ENCODE measurements around the gene COX14. TPM values are rescaled to one million over a fixed set of nuclear protein-coding genes. Genes with fewer than 3 reads are reported as not detected.
A peak's percentile ranks its signal among the peaks of the same experiment; 100 is the strongest.
"Not testable (repeated sequence)": the region's sequence is repeated elsewhere in the genome, so short reads cannot be mapped to it uniquely, and the experiment has no call there.

COX14 gene
- total RNA-seq, 1 donor from 2014 or later: 237 TPM

DNA sequence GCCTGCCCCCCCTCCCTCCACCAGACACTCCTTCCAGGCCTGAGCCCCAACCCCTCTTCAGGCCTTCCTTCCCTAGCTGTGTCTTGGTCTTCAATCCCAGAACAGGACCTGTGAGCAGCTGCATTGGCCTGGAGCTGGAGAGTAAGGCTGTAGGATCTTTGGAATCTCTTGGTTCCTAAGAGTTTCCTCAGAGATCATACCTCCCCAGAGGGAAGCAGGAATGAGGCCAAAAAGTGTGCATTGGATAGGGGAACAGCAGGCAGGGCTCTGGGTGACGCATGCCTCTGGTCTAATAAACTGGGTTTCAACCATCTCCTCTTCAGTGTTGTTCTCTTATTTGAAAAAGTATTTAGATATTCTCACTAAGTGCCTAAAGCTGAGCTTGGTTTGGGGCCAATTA lies 28.7 kb upstream of the COX14 start:
- intact Hi-C loops (cut with micrococcal nuclease): no loop called here

GRCh38 chr12:50084409-50084774 lies 27.6 kb upstream of the COX14 start:
- ATAC-seq; intact Hi-C loops (cut with micrococcal nuclease): not testable (repeated sequence)

More for the DNA sequence above, 28.7 kb upstream of the COX14 start:
- ATAC-seq (no peak), DNase-seq (no peak)

GRCh38 chr12:50084775-50085614 lies 27.0 kb upstream of the COX14 start, which contains the start of gene SMARCD1:
SMARCD1 (plus strand) TSS chr12:50085342; CDS start chr12:50085370, 28 bp downstream.
- ATAC-seq: peak; percentile 96
- DNase-seq: peak; percentile 95
- intact Hi-C loops (cut with micrococcal nuclease): loop anchor here (5.0 kb wide), 1 partner anchor 92 kb away; no protein-coding TSS in a partner anchor

More at GRCh38 chr12:50084409-50084774, 27.6 kb upstream of the COX14 start:
- not testable (repeated sequence) for DNase-seq

DNA sequence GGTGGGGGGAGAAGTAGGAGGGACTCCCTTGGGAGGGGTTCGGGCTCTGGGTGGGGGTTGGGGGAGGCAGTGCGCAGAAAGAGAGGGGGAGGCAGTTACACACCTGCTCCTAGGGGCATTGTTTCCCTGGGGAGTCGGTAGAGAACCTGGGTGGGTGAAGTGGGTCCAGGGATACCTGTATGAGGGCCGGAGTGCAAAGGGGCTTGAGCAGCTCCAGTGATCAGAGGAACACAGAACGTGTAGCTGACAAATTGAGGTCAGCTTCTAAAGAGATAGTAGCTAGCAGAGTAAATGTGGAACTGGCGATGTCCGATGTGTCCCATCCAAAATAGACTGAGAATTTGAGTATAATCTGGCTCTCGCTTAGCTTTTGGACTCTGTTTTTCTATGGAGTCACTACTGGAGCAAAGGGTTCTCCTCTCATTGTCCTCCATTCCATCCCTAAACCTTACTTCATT lies 26.4 kb upstream of the COX14 start:
- ATAC-seq: no peak
- intact Hi-C loops (cut with micrococcal nuclease): loop anchor here (5.0 kb wide), 1 partner anchor 92 kb away; no protein-coding TSS in a partner anchor
- no peak for DNase-seq

DNA sequence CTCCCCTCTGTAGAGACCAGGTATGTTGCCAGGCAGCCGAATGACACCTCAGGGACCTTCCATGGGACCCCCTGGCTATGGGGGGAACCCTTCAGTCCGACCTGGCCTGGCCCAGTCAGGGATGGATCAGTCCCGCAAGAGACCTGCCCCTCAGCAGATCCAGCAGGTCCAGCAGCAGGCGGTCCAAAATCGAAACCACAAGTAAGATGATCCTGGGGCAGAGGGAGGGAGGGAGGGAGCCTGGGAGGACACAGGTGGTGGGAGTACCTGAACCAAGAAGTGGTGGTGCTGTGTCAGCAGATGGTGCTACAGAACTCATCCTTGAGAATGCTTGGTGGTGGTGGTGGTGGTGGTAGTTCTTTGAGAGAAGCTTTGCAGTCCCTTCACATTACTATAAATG lies 25.9 kb upstream of the COX14 start:
- no peak for DNase-seq
- intact Hi-C loops (cut with micrococcal nuclease): loop anchor here (5.0 kb wide), 1 partner anchor 91 kb away; no protein-coding TSS in a partner anchor
- no peak for ATAC-seq

- ATAC-seq: no peak
- no peak for DNase-seq
- intact Hi-C loops (cut with micrococcal nuclease): loop anchor here (5.0 kb wide), 1 partner anchor 90 kb away; no protein-coding TSS in a partner anchor
Observed at GRCh38 chr12:50087151-50087550, 24.9 kb upstream of the COX14 start.

DNA sequence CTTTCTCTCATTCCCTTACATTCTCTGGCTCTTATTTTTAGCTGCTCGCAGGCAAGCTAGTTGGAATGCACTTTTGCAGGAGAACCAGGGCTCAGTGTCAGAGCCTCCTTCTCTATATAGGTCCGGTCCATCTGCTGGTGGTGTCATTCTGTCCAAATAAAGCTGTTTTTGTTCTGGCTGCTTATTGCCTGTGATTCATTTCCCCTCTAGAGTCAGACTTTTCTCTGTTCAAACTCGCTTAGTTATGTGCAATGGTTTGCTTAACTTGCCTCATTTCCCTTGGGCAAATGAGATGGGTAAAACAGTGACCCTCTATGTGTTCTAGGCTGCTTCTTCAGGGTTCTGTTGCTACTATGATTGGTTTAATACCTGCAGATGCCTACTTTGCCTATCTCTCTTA lies 24.0 kb upstream of the COX14 start:
- no peak for ATAC-seq
- intact Hi-C loops (cut with micrococcal nuclease): loop anchor here (5.0 kb wide), 1 partner anchor 89 kb away; no protein-coding TSS in a partner anchor

GRCh38 chr12:50088577-50089335 lies 23.3 kb upstream of the COX14 start:
- peak; percentile 8 for ATAC-seq
- DNase-seq: no peak
- intact Hi-C loops (cut with micrococcal nuclease): loop anchor here (5.0 kb wide), 1 partner anchor 89 kb away; no protein-coding TSS in a partner anchor

More for the DNA sequence above, 24.0 kb upstream of the COX14 start:
- DNase-seq: no peak

GRCh38 chr12:50089730-50090129 lies 22.3 kb upstream of the COX14 start:
- ATAC-seq: no peak
- intact Hi-C loops (cut with micrococcal nuclease): loop anchor here (5.0 kb wide), 1 partner anchor 88 kb away; no protein-coding TSS in a partner anchor
- no peak for DNase-seq

DNA sequence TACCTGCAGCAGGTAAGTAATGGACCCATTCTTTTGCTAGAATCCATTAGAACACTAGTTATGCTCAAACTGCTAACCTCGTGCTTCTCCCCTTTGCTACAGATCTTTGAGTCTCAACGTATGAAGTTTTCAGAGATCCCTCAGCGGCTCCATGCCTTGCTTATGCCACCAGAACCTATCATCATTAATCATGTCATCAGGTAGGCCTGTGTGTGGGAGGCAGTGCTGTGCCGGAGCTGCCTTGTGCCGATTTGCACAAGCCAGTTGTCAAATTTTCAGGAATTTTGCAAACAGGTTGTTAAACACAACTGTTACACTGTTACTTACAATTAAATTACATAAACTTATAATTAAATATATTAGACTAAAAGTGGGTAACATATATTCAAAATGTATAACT lies 21.6 kb upstream of the COX14 start:
- DNase-seq (no peak), ATAC-seq (no peak)
- intact Hi-C loops (cut with micrococcal nuclease): no loop called here

GRCh38 chr12:50097952-50098351 lies 14.1 kb upstream of the COX14 start:
- DNase-seq: no peak
- ATAC-seq: no peak
- intact Hi-C loops (cut with micrococcal nuclease): no loop called here

- intact Hi-C loops (cut with micrococcal nuclease): no loop called here
- ATAC-seq: peak; percentile 5
Observed at GRCh38 chr12:50099302-50100008, 12.6 kb upstream of the COX14 start.

GRCh38 chr12:50100561-50100960 lies 11.5 kb upstream of the COX14 start:
- DNase-seq (no peak), ATAC-seq (no peak)
- intact Hi-C loops (cut with micrococcal nuclease): no loop called here

More at GRCh38 chr12:50099302-50100008, 12.6 kb upstream of the COX14 start:
- no peak for DNase-seq

GRCh38 chr12:50101663-50102062 lies 10.4 kb upstream of the COX14 start:
- no peak for ATAC-seq
- intact Hi-C loops (cut with micrococcal nuclease): no loop called here
- no peak for DNase-seq

- intact Hi-C loops (cut with micrococcal nuclease): no loop called here
- DNase-seq: no peak
- no peak for ATAC-seq
Observed at GRCh38 chr12:50102131-50102531, 9.9 kb upstream of the COX14 start.

DNA sequence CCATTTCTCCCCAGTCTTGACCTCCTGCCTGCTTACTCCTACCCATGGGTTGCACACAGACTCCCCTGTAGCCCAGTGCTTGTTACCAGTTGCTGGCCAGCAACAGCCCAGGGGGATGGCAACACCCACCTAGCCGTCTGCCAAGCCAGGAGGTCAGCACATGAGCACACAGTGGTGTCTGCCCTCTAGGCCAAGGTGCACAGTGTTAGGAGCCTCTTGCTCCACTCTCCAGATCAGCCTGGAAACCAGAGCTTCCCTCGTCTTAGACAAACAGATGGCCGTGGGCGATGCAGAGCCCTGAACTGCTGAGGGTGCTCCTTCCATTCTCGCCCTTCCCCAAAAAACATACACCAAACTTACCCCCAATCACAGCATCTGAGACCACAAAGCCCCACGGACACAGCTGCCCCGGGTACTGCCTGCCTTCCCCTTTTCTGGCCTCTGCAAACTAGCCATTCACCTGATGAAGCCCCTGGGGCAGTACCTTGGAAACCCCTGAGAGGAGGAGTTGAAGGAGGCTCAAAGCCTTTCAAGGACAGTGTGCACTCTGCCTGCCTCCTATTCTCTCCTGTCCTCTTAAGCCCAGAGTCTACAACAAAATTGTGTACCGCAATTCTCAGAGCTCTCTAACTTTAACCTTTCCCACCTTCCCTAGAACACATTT lies 9.3 kb upstream of the COX14 start:
- ATAC-seq: peak; percentile 6
- intact Hi-C loops (cut with micrococcal nuclease): no loop called here
- no peak for DNase-seq

DNA sequence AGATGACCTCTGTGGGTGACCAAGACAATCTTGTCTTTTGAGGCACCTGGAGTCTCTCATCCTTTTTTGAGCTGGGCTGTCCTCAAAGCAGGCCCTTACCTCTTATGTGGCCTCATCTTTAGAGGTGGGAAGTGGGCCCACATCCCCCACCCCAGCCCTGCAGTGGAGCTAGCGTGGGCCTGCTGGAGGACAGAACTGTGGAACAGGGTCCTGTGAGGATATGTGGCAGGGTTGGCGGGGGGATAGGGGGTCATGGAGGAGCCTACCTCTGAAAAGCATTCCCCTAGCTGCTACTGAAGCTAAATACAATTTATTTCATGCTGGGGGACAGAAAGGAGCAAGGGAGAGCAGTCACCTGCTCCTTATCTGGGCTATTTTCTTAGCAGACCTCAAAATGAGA lies 8.7 kb upstream of the COX14 start:
- no peak for DNase-seq
- ATAC-seq: no peak
- intact Hi-C loops (cut with micrococcal nuclease): no loop called here

DNA sequence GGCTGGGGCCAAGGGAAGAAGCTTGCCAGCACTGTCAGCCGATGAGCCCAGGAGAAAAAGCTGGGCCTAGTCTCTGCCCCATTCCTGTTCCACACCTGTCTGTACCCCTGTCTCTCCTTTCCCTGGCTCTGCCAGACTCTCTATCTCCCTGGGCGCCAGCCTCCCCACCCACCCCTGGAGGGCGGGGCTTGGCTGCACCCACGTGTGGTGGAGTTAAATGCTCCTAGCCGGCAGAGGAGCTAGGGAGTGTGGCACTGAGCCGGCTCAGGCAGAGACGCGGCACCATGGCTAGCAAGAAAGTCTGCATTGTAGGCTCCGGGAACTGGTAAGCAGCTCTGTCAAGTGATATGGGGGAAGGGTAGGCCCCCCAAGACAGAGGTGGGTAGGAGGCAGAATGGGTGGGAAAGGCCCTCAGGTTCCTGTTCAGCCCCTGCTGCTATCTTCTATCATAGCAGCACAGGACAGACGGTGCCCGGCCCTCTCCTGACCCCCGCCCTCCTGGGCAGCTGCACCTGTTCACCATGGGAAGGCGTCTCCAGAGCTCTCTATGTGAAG lies 8.2 kb upstream of the COX14 start, which contains the start of gene GPD1:
TSS of gene GPD1 (plus strand) at position 242 of the 555 bp plus-strand sequence. CDS start at position 285, 43 bp downstream.
- ATAC-seq: peak; percentile 93
- intact Hi-C loops (cut with micrococcal nuclease): no loop called here

More for the DNA sequence above, 8.2 kb upstream of the COX14 start, which contains the start of gene GPD1:
- DNase-seq: peak; percentile 85

All from left ventricle myocardium superior (tissue), 1 donor.